HG03460 (cell line): ENCODE data around the gene ABT1.

Experiments
- ATAC-seq: cut with Tn5 transposase; IDR thresholded peaks from one replicate; pipeline ENCODE4 v1.9.1; 2021; ENCODE audit not compliant: unreplicated experiment

The ABT1 gene

GRCh38 chr6:26571592-26572296, 25.0 kb upstream of the ABT1 start:
- no peak for ATAC-seq

- no peak for ATAC-seq
These were observed 21.2 kb upstream of the ABT1 start for GRCh38 chr6:26575494-26575939.

- ATAC-seq = no peak
These were observed 20.3 kb upstream of the ABT1 start for GRCh38 chr6:26576407-26576843.

GRCh38 chr6:26576929-26577719, 19.6 kb upstream of the ABT1 start:
- ATAC-seq = no peak

- no peak for ATAC-seq
These were observed 19.1 kb upstream of the ABT1 start for GRCh38 chr6:26577720-26578072.

- ATAC-seq = no peak
These were observed 18.5 kb upstream of the ABT1 start for GRCh38 chr6:26578279-26578678.

- ATAC-seq = no peak
These were observed 18.0 kb upstream of the ABT1 start for GRCh38 chr6:26578741-26579140.

GRCh38 chr6:26581164-26581915, 15.4 kb upstream of the ABT1 start:
- no peak for ATAC-seq

- ATAC-seq = no peak
These were observed 7.8 kb upstream of the ABT1 start for GRCh38 chr6:26588965-26589364.

- ATAC-seq = no peak
These were observed 4.1 kb upstream of the ABT1 start for GRCh38 chr6:26592649-26593048.

GRCh38 chr6:26593278-26594130, 3.2 kb upstream of the ABT1 start:
- ATAC-seq = no peak

GRCh38 chr6:26594131-26594498, 2.6 kb upstream of the ABT1 start:
- no peak for ATAC-seq

- no peak for ATAC-seq
These were observed 1.8 kb upstream of the ABT1 start for GRCh38 chr6:26594730-26595632.

- ATAC-seq = peak; percentile 46
These were observed 984 bp upstream of the ABT1 start for GRCh38 chr6:26595669-26596269.

GRCh38 chr6:26597389-26597766, 625 bp downstream of the ABT1 start:
- no peak for ATAC-seq

GRCh38 chr6:26597821-26598220, 1.1 kb downstream of the ABT1 start:
- no peak for ATAC-seq

- no peak for ATAC-seq
These were observed 1.5 kb downstream of the ABT1 start for GRCh38 chr6:26598267-26598666.

GRCh38 chr6:26599134-26599533, 2.4 kb downstream of the ABT1 start:
- ATAC-seq = no peak

GRCh38 chr6:26599591-26599990, 2.8 kb downstream of the ABT1 start:
- ATAC-seq = no peak
